ENCODE data around the gene TIMM23.
A peak's percentile ranks its signal among the peaks of the same experiment; 100 is the strongest.
"Not testable (repeated sequence)": the region's sequence is repeated elsewhere in the genome, so short reads cannot be mapped to it uniquely, and the experiment has no call there.

TIMM23 gene, protein sequence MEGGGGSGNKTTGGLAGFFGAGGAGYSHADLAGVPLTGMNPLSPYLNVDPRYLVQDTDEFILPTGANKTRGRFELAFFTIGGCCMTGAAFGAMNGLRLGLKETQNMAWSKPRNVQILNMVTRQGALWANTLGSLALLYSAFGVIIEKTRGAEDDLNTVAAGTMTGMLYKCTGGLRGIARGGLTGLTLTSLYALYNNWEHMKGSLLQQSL

GRCh38 chr10:45972106-45972812 lies at the start of gene TIMM23:
Gene TIMM23 (plus strand): TSS chr10:45972489. CDS start chr10:45972625, 136 bp downstream.
- DNase-seq (ENCODE audit: low spot score in 2 of 2) (peak; percentile 78 to 84), ATAC-seq (ENCODE audit: low read depth) (peak; percentile 91)
- H3K4me3 Mint-ChIP-seq = peak within 1 kb of the TSS; percentile 98
- H3K4me1 Mint-ChIP-seq = peaks cover 24% of the 10 kb centered on the region
- H3K36me3 Mint-ChIP-seq, H3K27me3 Mint-ChIP-seq, H3K9me3 Mint-ChIP-seq: not testable (repeated sequence)
- peak within 1 kb of the TSS; percentile 92 for H3K27ac Mint-ChIP-seq

GRCh38 chr10:45926790-45927189 lies 45.5 kb upstream of the TIMM23 start:
- H3K36me3 Mint-ChIP-seq = peaks cover 11% of the 10 kb centered on the region
- DNase-seq (ENCODE audit: low spot score in 2 of 2); H3K4me3 Mint-ChIP-seq; H3K4me1 Mint-ChIP-seq; H3K27ac Mint-ChIP-seq; H3K27me3 Mint-ChIP-seq; ATAC-seq (ENCODE audit: low read depth); H3K9me3 Mint-ChIP-seq: not testable (repeated sequence)

- H3K4me1 Mint-ChIP-seq; H3K27ac Mint-ChIP-seq; DNase-seq (ENCODE audit: low spot score in 2 of 2); H3K4me3 Mint-ChIP-seq; H3K27me3 Mint-ChIP-seq; ATAC-seq (ENCODE audit: low read depth); H3K9me3 Mint-ChIP-seq: not testable (repeated sequence)
- H3K36me3 Mint-ChIP-seq = peaks cover 19% of the 10 kb centered on the region
Observed at GRCh38 chr10:45931305-45931704, 41.0 kb upstream of the TIMM23 start.

DNA sequence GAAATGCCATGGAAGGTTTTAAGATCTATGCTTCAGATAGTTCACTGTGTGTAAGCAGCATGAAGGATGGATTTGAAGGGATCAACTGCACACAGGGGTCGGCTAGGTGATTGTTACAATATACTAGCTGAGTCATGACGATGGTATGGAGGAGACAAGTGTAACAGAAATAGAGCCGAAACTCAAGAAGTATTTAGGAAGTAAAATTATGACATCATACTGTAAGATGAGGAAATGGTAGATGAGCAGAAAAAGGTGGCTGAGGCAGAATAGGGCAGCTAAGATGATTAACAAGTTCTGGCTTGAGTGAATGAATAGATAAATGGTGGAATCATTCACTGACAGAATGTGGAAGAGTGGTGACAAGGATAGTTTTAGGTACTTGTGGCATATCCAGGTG lies 37.5 kb upstream of the TIMM23 start:
- not testable (repeated sequence) for DNase-seq (ENCODE audit: low spot score in 2 of 2); H3K27ac Mint-ChIP-seq; H3K4me3 Mint-ChIP-seq; H3K36me3 Mint-ChIP-seq; H3K9me3 Mint-ChIP-seq; H3K4me1 Mint-ChIP-seq; H3K27me3 Mint-ChIP-seq; ATAC-seq (ENCODE audit: low read depth)

- ATAC-seq (ENCODE audit: low read depth); H3K4me3 Mint-ChIP-seq; H3K27me3 Mint-ChIP-seq; H3K9me3 Mint-ChIP-seq; DNase-seq (ENCODE audit: low spot score in 2 of 2); H3K27ac Mint-ChIP-seq; H3K4me1 Mint-ChIP-seq: not testable (repeated sequence)
- H3K36me3 Mint-ChIP-seq = peaks cover 11% of the 10 kb centered on the region
Observed at GRCh38 chr10:45939176-45939697, 33.1 kb upstream of the TIMM23 start.

GRCh38 chr10:45941196-45941595 lies 31.1 kb upstream of the TIMM23 start:
- H3K9me3 Mint-ChIP-seq; H3K36me3 Mint-ChIP-seq; DNase-seq (ENCODE audit: low spot score in 2 of 2); H3K27ac Mint-ChIP-seq; H3K27me3 Mint-ChIP-seq; H3K4me1 Mint-ChIP-seq; ATAC-seq (ENCODE audit: low read depth); H3K4me3 Mint-ChIP-seq: not testable (repeated sequence)

- not testable (repeated sequence) for ATAC-seq (ENCODE audit: low read depth); H3K4me1 Mint-ChIP-seq; H3K27ac Mint-ChIP-seq; H3K9me3 Mint-ChIP-seq; DNase-seq (ENCODE audit: low spot score in 2 of 2); H3K27me3 Mint-ChIP-seq; H3K4me3 Mint-ChIP-seq; H3K36me3 Mint-ChIP-seq
Observed at GRCh38 chr10:45945476-45945875, 26.8 kb upstream of the TIMM23 start.

- DNase-seq (ENCODE audit: low spot score in 2 of 2); H3K27me3 Mint-ChIP-seq; H3K4me1 Mint-ChIP-seq; H3K4me3 Mint-ChIP-seq; H3K9me3 Mint-ChIP-seq; H3K36me3 Mint-ChIP-seq; ATAC-seq (ENCODE audit: low read depth); H3K27ac Mint-ChIP-seq: not testable (repeated sequence)
Observed at GRCh38 chr10:45947363-45947762, 24.9 kb upstream of the TIMM23 start.

GRCh38 chr10:45948801-45949200 lies 23.5 kb upstream of the TIMM23 start:
- not testable (repeated sequence) for ATAC-seq (ENCODE audit: low read depth); DNase-seq (ENCODE audit: low spot score in 2 of 2); H3K9me3 Mint-ChIP-seq; H3K27ac Mint-ChIP-seq; H3K36me3 Mint-ChIP-seq; H3K4me3 Mint-ChIP-seq; H3K4me1 Mint-ChIP-seq; H3K27me3 Mint-ChIP-seq

- H3K4me1 Mint-ChIP-seq; DNase-seq (ENCODE audit: low spot score in 2 of 2); ATAC-seq (ENCODE audit: low read depth); H3K27ac Mint-ChIP-seq; H3K4me3 Mint-ChIP-seq; H3K27me3 Mint-ChIP-seq; H3K36me3 Mint-ChIP-seq; H3K9me3 Mint-ChIP-seq: not testable (repeated sequence)
Observed at GRCh38 chr10:45954367-45954766, 17.9 kb upstream of the TIMM23 start.

- not testable (repeated sequence) for H3K27me3 Mint-ChIP-seq; H3K27ac Mint-ChIP-seq; ATAC-seq (ENCODE audit: low read depth); H3K4me1 Mint-ChIP-seq; DNase-seq (ENCODE audit: low spot score in 2 of 2); H3K4me3 Mint-ChIP-seq; H3K36me3 Mint-ChIP-seq; H3K9me3 Mint-ChIP-seq
Observed at GRCh38 chr10:45956634-45957033, 15.7 kb upstream of the TIMM23 start.

GRCh38 chr10:45957928-45958327 lies 14.4 kb upstream of the TIMM23 start:
- not testable (repeated sequence) for ATAC-seq (ENCODE audit: low read depth); H3K9me3 Mint-ChIP-seq; H3K4me1 Mint-ChIP-seq; H3K36me3 Mint-ChIP-seq; DNase-seq (ENCODE audit: low spot score in 2 of 2); H3K27me3 Mint-ChIP-seq; H3K4me3 Mint-ChIP-seq
- H3K27ac Mint-ChIP-seq = peak overlapping the region; percentile 20

DNA sequence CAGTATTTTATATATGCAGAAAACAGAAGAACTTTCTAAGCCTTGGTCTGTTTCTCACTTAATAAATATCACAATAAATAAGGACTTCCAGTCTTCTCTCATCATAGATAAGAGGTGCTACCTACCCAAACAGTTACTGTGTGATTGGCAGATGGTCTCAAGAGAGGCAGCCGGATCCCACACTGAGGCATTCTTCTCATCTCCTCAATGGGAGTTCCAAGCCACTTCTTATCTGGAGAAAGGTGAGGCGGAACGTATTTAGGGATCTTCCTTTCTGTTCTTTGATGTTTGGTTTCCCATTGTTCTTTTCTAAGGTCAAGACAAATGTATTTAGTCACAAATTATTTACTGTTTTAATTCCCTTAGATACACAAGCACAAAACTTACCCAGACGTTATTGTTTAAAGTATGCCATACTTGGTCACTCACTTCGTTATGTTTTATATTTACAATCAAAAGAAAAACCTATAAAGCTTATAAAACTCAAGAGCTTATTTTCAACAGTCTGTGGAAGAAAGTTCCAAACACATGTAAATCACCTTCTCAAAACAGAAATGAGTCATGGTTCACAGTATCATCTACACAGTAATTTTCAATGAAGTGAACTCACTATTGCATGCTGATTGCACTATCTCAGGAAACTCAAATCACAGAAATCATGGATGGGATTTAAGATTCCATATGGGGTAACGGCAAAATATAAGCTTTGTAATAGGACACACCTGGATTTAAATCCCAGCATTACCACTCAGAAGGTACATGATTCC lies 9.4 kb upstream of the TIMM23 start:
- H3K27ac Mint-ChIP-seq; H3K9me3 Mint-ChIP-seq; DNase-seq (ENCODE audit: low spot score in 2 of 2); H3K4me3 Mint-ChIP-seq; ATAC-seq (ENCODE audit: low read depth); H3K4me1 Mint-ChIP-seq; H3K36me3 Mint-ChIP-seq; H3K27me3 Mint-ChIP-seq: not testable (repeated sequence)

- not testable (repeated sequence) for H3K36me3 Mint-ChIP-seq; H3K9me3 Mint-ChIP-seq; H3K27ac Mint-ChIP-seq; ATAC-seq (ENCODE audit: low read depth); DNase-seq (ENCODE audit: low spot score in 2 of 2); H3K27me3 Mint-ChIP-seq
- peak overlapping the region; percentile 60 for H3K4me3 Mint-ChIP-seq
- peaks cover 26% of the 10 kb centered on the region for H3K4me1 Mint-ChIP-seq
Observed at GRCh38 chr10:45971019-45971418, 1.3 kb upstream of the TIMM23 start.
